Retinal pigment epithelial cell (primary cell): ENCODE data around the gene HNRNPH2.

Source experiments
- DNase-seq: peaks from one replicate; pipeline ENCODE4 v3.0.0-alpha.2; 2010; ENCODE audit warnings: low read depth
- H3K4me3 ChIP-seq: 2 replicates; pipeline ENCODE4 v1.5.1; 2011; ENCODE audit warnings: mild to moderate bottlenecking, low read length, control low read depth, moderate library complexity
- CTCF ChIP-seq: conservative IDR thresholded peaks from 2 replicates; pipeline ENCODE4 v1.5.1; 2011; ENCODE audit warnings: low read depth, low read length, control low read depth, inconsistent platforms

The HNRNPH2 gene

GRCh38 chrX:101407748-101408531, at the start of gene HNRNPH2, which contains the start of gene GLA:
Gene HNRNPH2 (plus strand): TSS chrX:101408222. CDS start chrX:101411989, 3,767 bp downstream.
Gene GLA (minus strand): TSS chrX:101407925. CDS start chrX:101407903, 22 bp downstream.
- peak; percentile 95 for DNase-seq
- H3K4me3 ChIP-seq = peak within 1 kb of the TSS; percentile 88
- TF ChIP-seq CTCF = no peak

- H3K4me3 ChIP-seq = no peak overlapping the region
- TF ChIP-seq CTCF = no peak
- DNase-seq = no peak
These were observed 48.1 kb upstream of the HNRNPH2 start for GRCh38 chrX:101359966-101360365.

GRCh38 chrX:101360390-101360789, 47.6 kb upstream of the HNRNPH2 start:
- TF ChIP-seq CTCF = no peak
- H3K4me3 ChIP-seq = no peak overlapping the region
- no peak for DNase-seq

- TF ChIP-seq CTCF = no peak
- no peak for DNase-seq
- H3K4me3 ChIP-seq = no peak overlapping the region
These were observed 45.9 kb upstream of the HNRNPH2 start for GRCh38 chrX:101362116-101362515.

GRCh38 chrX:101362757-101363156, 45.3 kb upstream of the HNRNPH2 start:
- no peak for DNase-seq
- H3K4me3 ChIP-seq = no peak overlapping the region
- TF ChIP-seq CTCF = no peak

- no peak overlapping the region for H3K4me3 ChIP-seq
- TF ChIP-seq CTCF = no peak
- DNase-seq = no peak
These were observed 42.7 kb upstream of the HNRNPH2 start for GRCh38 chrX:101365301-101365795.

GRCh38 chrX:101368800-101369199, 39.2 kb upstream of the HNRNPH2 start:
- no peak for DNase-seq
- no peak for TF ChIP-seq CTCF
- no peak overlapping the region for H3K4me3 ChIP-seq
